ENCODE data around the gene PIAS2.
"Not testable (repeated sequence)": the region's sequence is repeated elsewhere in the genome, so short reads cannot be mapped to it uniquely, and the experiment has no call there.

Gene PIAS2

GRCh38 chr18:46830633-46831032, 86.7 kb downstream of the PIAS2 start:
- DNase-seq = no peak

DNA sequence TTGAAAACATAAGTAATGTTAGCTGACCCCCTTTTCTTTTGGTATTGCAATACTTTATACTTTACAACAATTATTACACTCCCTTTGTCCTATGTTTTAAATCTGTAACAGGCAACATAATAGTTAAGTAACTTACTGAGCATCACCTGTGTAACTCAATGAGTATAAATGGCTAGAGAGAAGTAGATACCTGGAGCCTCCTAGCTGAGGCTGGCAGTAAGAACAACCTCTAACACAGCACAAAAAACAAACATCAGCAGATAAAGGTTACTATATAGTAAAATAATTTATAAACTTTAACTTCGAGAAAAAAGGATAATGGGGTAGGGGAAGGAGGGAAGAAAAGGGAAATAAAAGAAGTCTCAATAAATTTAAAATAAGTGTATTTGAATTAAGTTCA, 87.4 kb downstream of the PIAS2 start:
- DNase-seq = no peak

- no peak for DNase-seq
Measured at GRCh38 chr18:46829531-46829930, 87.8 kb downstream of the PIAS2 start.

GRCh38 chr18:46821856-46822711, 95.2 kb downstream of the PIAS2 start:
- DNase-seq = no peak

DNA sequence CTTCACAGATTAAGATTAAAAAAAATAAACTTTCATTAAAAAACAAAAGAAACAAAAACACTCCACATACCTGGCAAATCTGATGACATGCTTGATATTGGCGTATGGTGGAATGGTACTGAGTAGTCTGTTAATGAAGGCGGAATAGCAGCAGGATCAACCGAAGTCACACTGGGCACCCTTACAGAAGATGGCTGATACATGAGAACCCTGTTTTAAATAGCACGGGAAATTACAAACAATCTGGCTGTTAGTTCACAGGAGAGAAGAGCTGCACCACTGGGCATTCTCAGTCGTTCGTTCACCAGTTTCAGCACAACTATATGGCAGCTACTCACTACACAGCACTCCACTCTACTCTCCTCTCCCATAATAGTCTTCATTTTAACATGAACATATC, 96.4 kb downstream of the PIAS2 start:
- DNase-seq = no peak

- no peak for DNase-seq
Measured at GRCh38 chr18:46815661-46816060, 101.6 kb downstream of the PIAS2 start.

DNA sequence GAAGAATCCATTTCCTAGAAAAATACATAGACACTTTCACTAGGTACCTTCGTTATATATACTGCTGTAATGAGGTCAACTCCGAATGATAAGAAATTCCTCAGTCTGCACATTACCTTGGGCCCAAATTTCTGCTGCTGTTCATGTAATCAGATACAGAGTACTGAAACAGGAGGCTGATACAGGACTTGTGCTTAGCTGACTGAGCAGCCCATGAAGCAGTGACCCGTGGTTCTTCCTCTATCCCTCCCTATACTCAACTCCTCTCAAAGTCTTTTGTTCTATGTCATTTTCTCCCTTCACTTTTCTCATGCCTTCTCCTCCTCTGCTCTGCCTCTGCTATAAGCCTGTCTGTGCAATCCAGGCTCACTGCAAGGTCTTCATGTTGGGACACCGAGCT, 102.9 kb downstream of the PIAS2 start:
- DNase-seq = no peak

DNA sequence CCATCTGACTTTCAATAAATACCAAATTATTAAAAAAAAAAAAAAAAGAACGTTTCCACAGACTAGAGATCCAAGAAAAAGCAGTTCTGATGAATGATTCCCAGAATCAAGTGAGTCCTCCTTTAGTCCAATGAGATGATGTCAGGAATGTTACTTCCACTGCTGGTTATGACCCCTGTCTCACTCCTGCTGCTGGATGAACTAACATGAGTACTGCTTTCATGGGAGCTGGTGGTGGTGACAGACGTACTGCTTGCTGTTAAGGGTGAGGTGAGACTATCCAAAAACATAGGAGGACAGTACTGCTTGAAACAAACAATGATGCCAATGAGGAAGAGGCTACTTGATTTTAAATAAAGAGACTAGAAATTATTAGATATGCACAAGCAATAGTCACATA, 105.0 kb downstream of the PIAS2 start:
- no peak for DNase-seq

DNA sequence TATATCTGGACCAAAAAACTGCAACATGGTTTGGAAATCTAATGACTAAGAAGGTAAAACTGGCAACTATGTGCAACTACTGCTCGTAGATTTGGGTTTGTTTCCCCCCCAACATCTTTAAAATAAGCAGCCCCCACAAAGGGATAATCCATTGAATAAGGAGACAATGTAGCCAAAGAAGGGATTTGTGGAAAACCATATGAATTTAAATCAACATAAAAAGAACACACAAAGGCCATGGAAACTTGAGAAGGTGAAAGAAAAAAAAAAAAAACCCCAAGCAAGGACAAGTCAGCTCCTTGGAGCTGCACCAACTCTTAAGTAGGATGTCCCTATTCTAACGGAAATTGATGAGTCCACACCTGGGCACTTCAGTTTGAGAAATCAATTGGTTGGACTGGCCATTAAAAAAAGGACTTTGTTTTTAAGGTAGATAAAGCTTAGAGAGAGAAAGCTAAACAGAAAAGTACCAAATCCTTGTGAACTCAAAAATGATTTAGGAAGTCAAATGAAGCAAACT, 106.8 kb downstream of the PIAS2 start:
- DNase-seq = no peak

DNA sequence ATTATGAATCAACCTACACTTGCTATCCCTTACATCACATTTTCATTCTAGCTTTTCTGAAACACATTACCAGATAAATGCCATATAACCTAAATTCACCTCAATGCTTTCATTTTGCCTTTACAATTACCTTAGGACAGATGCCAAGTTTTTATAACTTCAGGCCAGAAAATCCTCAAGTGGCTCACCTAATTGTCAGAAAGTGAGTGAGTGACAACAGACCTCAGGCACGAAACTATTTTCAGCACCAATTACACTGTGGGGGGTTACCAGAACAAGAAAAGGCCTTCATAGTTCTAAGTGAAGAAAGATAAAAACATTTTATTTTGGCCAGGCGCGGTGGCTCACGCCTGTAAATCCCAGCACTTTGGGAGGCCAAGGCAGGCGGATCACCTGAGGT, 108.2 kb downstream of the PIAS2 start:
- DNase-seq = no peak

DNA sequence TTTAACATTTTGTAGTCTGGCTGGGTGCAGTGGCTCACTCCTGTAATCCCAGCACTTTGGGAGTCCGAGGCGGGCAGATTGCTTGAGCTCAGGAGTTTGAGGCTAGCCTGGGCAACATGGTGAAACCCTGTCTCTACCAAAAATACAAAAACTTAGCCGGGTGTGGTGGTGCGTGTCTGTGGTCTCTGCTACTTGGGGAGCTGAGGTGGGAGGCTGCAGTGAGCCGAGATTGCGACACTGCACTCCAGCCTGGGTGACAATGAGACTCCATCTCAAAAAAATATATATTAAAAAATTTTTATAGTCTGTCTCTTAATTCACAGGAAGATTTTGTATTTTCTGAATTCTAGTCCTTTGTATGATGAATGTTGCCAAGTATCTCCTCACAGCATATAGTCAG, 121.4 kb downstream of the PIAS2 start:
- not testable (repeated sequence) for DNase-seq

- no peak for DNase-seq
Measured at GRCh38 chr18:46794607-46795006, 122.7 kb downstream of the PIAS2 start.

GRCh38 chr18:46793565-46793964, 123.7 kb downstream of the PIAS2 start:
- DNase-seq = no peak

GRCh38 chr18:46789088-46789487, 128.2 kb downstream of the PIAS2 start:
- DNase-seq = no peak

DNA sequence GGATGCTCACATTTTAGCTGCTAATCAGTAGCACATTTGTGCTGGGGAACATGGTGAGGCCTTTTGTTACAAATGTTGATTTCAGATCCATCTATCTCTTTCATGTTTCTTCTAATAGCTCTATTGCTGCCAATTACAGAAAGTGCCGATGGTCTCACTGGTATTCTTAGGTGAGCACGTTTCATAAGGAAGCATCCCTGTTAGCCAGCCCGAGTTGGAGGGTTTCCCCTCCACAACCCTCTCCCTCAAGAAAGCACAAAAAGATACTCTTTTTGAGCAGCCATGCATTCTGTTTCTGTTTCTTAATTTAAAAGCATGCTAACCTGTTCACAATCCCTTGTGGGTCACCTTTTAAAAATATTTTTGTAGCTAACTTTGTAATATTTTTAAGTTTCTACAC, 129.6 kb downstream of the PIAS2 start:
- no peak for DNase-seq

DNA sequence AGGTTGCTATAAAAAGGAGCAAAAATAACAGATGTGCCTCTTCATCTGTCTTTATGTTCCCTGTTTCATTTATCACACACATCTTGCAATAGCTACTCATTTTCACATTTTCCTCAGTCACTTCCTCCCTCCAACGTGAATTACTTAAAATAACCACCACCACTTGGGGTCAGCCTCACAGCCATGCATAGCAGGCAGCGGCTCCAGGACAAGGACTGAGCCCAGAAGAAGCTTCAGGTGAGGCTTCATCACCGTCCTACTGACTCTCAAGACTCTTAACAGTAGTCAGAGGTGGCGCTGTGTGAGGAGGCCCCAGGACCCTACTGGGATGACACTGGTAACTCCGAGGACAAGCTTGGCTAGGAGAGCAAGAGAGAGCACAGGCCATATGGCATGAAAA, 144.9 kb downstream of the PIAS2 start:
- DNase-seq = no peak

GRCh38 chr18:46771141-46771540, 146.2 kb downstream of the PIAS2 start:
- DNase-seq = no peak

- no peak for DNase-seq
Measured at GRCh38 chr18:46770708-46771107, 146.6 kb downstream of the PIAS2 start.

GRCh38 chr18:46768166-46768921, 149.0 kb downstream of the PIAS2 start:
- DNase-seq = no peak

- DNase-seq = no peak
Measured at GRCh38 chr18:46767217-46767616, 150.1 kb downstream of the PIAS2 start.

GRCh38 chr18:46764586-46764985, 152.7 kb downstream of the PIAS2 start:
- DNase-seq = no peak

DNA sequence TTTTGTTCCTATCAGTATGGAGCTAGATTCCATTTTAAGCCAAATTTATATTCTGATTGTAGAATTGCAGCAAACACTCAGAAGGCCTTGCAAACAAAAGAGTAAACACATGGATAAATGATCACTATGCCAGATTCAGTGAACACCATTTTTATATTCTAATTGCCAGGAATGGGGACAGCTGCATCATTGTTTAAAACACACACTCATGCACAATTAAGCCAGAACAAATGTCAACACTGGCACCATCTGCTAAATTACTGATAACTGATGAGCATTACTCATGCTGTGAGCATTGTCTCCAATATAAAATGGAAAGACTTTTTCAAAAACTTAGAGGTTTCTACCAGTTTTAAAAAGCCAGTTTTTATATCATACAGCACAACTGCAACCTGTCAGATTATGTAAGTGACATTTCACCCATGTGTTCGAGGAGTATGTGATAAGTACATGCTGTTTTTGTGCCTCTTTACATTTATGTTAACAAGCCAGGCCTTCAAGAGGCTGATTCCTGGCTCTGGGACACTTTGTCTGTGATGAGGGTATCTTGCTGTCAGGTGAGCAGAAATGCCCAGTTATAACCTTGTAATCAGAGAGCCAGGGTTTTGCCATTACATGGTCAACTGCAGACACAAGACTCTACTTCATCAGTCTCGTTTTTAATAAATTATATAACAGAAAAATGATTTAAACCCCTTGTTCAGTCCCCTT, 156.1 kb downstream of the PIAS2 start:
- DNase-seq = no peak

DNA sequence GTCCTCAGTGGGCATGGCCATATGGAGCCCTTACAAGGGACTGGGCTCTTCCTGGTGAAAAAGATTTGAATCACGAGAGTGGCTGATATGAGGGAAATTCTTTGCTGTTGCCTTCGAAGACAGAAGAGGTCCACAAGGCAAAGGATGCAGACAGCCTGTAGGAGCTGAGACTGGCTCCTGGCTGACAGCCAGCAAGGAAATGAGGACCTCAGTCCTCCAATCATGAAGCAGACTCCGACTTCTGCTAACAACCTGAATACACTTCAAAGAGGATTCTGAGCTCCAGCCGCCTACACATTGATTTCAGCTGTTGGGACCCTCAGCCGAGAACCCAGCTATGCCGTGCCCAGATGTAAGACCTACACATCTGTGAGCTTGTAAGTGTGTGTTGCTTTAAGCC, 157.4 kb downstream of the PIAS2 start:
- no peak for DNase-seq
